ENCODE data around the gene CDK5RAP2.

DNA sequence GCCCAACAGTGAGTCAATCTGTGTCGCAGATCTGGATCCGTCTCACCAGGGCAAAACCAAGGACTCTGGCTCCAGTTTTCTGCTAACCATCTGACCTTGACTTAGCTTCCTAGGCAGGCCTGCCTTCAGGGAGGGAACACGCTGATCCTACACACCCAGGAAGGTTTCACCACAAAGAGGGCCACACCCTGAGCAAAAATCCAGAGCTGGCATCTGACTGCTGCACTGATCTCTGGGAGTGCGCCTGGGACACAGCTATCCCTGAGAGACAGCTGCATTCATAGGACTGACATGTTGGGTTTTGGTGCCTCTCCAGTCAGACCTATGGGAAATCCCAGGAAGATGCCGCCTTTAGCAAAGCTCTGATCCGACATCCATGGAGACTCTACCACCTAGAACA, 47.5 kb downstream of the CDK5RAP2 start:
- TF ChIP-seq, protein P1, sequence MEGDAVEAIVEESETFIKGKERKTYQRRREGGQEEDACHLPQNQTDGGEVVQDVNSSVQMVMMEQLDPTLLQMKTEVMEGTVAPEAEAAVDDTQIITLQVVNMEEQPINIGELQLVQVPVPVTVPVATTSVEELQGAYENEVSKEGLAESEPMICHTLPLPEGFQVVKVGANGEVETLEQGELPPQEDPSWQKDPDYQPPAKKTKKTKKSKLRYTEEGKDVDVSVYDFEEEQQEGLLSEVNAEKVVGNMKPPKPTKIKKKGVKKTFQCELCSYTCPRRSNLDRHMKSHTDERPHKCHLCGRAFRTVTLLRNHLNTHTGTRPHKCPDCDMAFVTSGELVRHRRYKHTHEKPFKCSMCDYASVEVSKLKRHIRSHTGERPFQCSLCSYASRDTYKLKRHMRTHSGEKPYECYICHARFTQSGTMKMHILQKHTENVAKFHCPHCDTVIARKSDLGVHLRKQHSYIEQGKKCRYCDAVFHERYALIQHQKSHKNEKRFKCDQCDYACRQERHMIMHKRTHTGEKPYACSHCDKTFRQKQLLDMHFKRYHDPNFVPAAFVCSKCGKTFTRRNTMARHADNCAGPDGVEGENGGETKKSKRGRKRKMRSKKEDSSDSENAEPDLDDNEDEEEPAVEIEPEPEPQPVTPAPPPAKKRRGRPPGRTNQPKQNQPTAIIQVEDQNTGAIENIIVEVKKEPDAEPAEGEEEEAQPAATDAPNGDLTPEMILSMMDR (IDR thresholded peaks at IDR 0.05) = no peak
- TF ChIP-seq POLR2A (IDR thresholded peaks at IDR 0.05) (no peak), POLR2AphosphoS5 (IDR thresholded peaks at IDR 0.05) (peak in 2 of 3 donors; percentile 40 to 63)
